Subcutaneous adipose tissue (tissue), 4 donors: ENCODE measurements around the gene ANKRD13D. TPM values are rescaled to one million over a fixed set of nuclear protein-coding genes. Genes with fewer than 3 reads are reported as not detected.

Experiments
- CTCF ChIP-seq: fragments of 450-650 bp; IDR thresholded peaks from one replicate; pipeline ENCODE4 v1.5.1; 2016; ENCODE audit warnings: low read depth, mild to moderate bottlenecking, control low read depth, antibody characterized with exemption, moderate library complexity
- total RNA-seq, 4 donors: library from RNA; depleted of rRNA; stranded (reverse); fragments of >200 nt; gene quantifications; one replicate each; pipeline ENCODE4 v1.1.0, GENCODE V29; 2016

ANKRD13D gene
- total RNA-seq, 4 donors from 2014 or later = 12.4 to 43.7 (median 31.4) TPM

- TF ChIP-seq CTCF = no peak
Measured at GRCh38 chr11:67308031-67308866, 19.1 kb downstream of the ANKRD13D start.

GRCh38 chr11:67309166-67309565, 20.1 kb downstream of the ANKRD13D start:
- TF ChIP-seq CTCF = no peak

GRCh38 chr11:67309661-67310061, 20.6 kb downstream of the ANKRD13D start:
- no peak for TF ChIP-seq CTCF

- no peak for TF ChIP-seq CTCF
Measured at GRCh38 chr11:67310246-67311050, 21.3 kb downstream of the ANKRD13D start.

- no peak for TF ChIP-seq CTCF
Measured at GRCh38 chr11:67311051-67311555, 22.0 kb downstream of the ANKRD13D start.

GRCh38 chr11:67311556-67312082, 22.5 kb downstream of the ANKRD13D start:
- no peak for TF ChIP-seq CTCF
